Brain pericyte (primary cell): ENCODE results near the gene DLAT.
"Not testable (repeated sequence)": the region's sequence is repeated elsewhere in the genome, so short reads cannot be mapped to it uniquely, and the experiment has no call there.

ENCODE experiments used
- DNase-seq: peaks from one replicate; pipeline ENCODE4 v3.0.0-alpha.2; 2012; ENCODE audit warnings: low read depth, low spot score

The DLAT gene

DNA sequence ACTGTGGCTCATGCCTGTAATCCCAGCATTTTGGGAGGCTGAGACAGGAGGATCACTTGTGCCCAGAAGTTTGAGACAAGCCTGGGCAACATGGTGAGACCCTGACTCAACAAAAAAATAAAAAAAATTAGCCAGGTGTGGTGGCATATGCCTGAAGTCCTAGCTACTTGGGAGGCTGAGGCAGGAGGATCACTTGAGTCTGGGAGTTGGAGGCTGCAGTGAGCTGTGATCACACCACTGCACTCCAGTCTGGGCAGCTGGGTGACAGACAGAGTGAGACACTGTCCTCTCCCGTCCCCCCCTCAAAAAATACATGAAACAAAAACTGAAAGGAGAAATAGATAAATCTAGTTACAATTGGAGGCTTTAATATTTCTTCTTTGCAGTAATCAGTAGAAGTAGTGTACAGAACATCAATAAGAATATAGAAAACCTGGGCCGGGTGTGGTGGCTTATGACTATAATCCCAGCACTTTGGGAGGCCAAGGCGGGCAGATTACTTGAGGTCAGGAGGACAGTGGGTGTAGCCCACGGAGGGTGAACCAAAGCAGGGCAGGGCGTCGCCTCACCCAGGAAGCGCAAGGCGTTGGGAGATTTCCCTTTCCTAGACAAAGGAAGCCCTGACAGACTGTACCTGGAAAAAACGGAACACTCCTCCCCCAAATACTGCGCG, 19.6 kb upstream of the DLAT start:
- no peak for DNase-seq

DNA sequence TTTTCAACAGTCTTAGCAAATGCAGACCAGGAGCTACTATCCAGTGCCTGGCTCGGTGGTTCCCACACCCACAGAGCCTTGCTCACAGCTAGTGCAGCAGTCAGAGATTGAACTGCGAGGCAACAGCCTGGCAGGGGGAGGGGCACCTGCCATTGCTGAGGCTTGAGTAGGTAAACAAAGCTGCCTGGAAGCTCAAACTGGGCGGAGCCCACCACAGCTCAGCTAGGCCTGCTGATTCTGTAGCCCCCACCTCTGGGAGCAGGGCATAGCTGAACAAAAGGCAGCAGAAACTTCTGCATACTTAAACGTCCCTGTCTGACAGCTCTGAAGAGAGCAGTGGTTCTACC, 19.1 kb upstream of the DLAT start:
- DNase-seq: not testable (repeated sequence)

DNA sequence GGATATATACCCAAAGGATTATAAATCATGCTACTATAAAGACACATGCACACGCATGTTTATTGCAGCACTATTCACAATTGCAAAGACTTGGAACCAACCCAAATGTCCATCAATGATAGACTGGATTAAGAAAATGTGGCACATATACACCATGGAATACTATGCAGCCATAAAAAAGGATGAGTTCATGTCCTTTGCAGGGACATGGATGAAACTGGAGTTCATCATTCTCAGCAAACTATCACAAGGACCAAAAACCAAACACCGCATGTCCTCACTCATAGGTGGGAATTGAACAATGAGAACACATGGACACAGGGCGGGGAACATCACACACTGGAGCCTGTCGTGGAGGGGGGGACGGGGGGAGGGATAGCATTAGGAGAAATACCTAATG, 13.8 kb upstream of the DLAT start:
- DNase-seq: not testable (repeated sequence)

DNA sequence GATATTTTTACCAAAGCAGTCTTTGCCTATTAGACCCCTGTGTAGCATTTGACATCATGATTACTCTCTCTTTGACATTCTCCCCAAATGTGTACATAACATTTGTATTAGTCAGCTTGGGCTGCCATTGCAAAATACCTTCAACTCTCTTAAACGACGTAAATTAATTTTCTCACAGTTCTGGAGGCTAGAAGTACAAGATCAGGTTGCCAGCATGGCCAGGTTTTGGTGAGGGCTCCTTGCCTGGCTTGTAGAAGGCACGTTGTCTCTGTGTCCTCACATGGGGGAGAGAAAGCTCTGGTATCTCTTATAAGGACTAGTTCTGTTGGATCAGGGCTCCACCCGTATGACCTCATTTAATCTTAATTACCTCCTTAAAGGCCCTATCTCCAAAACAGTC, 12.3 kb upstream of the DLAT start:
- no peak for DNase-seq

DNA sequence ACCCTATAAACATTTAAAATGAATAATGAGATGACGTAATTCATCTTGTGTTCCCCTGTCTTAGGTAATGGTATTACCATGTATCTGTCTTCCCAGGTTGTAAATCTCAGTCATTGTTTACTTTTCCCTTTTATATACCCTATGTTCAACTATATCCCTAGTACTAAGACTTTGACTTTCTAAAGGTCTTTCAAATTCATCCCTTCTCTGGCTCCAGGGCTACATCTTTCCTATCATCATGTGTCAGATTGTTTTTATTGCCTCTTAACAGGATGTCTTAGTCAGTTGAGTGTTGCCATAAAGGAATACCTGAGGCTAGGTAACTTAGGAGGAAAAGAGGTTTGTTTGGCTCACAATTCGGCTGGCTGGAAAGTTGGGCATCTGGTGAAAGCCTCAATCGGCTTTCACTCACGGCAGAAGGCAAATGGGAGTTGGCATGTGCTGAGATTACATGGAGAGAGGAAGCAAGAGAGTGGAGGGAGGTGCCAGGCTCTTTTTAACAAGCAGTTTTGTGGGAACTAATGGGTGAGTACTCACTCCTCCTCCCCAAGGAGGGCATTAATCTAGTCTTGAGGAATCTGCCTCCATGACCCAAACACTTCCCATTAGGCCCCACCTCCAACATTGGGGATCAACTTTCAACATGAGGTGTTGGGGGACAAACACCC, 11.6 kb upstream of the DLAT start:
- DNase-seq: no peak

DNA sequence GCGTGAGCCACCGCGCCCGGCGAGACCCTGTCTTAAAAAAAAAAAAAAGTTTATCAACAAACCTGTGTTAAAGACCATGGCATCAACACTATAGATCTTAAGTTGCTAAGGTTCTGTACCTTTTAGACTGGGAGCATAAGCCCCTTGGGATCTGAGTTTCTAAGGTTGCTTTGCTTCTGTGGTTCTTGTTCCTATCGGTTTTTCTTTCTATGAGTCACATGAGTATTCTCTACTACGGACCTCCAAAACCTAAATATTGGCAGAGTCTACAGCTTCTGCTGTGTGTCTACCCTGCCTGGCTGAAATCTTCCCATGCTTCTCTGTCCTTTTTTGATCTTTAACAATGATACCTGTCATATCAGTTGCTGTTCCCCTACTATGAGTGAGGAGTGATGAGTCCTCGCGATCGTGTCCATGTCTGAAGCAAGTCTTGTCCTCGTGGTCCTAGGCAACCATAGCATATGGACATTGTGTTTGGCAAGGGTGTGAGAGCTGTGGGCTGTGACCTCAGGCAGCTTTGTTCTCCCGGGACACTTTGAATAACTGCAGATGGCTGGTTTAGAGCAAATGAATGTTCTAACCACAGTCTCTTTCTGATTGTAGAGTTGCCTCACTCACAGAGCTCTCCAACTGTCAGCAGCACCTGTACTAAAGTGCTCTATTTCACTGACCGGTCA, 9.0 kb upstream of the DLAT start:
- DNase-seq: no peak

DNA sequence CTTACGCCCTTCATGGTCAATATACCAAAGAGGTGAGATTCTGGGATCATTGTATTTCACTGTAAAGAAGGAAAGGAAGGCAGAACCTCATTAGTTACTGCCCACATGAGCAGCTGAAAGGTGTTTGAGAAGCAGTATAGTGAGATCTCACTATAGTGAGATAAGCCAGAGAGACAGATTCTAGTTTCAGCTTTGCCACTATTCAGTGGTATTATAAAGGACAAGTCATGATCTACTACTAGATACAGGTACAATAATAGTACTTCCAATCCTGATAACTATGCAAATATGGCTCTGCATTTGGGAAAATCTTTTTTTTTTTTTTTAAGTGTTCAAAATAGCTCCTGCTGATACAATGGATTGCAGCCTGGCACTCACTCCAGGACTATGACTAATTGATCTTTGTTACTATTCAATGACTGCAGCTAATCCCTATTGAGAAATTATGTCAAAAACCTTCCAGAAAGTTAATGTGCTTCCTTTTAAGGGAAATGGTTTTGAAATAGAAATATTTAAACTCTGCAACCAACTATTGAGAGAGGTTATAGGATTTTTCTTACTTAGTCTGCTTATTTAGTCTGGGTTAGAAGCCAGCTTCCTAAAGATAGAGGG, 8.3 kb upstream of the DLAT start:
- DNase-seq: no peak

DNA sequence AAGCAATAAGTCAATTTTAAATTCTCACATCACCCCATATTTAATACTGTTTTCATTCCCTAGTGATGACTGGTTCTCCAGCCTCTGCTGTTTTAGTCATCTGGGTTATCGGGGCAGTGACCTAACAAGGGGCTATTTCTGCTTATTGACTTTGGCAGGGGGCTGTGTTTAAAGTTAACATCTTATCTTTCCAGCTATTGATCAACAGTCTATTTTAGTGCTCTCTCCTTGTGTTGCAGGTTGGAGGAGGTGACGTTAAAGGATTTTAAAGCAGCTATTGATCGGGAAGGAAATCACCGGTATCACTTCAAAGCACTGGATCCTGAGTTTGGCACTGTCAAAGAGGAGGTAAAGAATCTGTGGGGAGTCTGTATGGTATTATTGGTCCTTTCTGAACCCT, 7.7 kb upstream of the DLAT start:
- DNase-seq: no peak

DNA sequence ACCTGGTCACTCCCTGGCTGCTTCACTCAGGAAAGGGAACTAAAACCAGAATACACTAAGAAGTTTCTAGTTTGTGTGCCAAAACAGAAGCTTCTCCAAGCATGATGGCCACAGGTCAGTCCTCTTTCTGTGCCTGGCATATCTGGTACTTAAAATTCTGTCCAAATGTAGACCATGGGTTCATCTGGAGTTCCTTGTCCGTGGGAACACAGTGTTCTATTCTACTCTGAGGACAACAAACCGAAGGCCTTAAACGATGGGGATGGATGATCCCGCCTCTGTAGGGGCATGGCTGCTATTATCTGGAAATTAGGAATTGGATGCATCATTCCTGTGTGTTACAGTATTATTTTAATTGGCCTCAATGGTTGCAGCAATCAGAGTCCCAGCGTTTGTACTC, 6.1 kb upstream of the DLAT start:
- no peak for DNase-seq

DNA sequence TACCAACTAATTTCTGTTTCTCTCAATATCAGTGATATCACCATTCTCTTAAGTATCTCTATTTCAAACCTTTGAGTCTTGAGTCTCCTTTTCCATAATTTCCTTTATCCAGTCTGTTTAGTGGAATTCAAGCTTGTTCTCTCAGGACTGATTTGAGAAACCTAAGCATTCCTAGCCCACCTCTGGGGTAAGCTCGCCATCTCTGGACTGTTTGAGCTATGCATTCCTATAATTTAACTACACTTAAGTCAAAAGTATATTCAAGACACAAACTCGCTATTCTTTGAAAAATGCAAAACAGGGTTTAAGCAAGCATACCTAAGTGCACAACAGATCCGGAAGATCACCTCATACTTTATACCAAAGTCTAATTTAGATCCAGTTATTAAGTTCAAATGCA, 2.1 kb upstream of the DLAT start:
- DNase-seq: no peak

DNA sequence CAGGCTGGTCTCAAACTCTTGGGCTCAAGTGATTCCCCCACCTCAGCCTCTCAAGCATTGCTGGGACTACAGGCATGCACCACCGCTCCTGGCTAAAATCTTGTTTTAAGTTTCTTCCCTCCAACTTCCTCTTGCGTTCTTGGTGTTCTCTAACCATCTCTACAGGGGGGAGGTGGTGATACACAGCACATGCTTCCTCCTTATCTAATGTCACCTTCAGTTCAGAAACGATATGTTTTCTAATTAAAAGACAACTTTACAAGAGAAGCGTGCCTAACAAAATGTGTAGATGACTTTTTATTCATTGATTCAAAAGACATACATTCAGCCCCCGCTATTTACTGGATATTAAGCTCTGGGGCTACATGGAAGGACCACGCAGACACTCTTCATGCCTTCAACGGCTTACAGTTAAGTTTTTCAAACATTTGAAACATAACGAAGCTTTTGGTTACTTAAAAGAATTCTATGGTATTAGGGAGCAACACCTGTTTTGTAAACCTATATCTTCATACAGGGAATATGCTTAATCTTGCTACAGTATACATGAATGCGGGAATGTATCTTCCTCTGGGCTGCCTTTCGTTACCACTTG, 933 bp upstream of the DLAT start:
- DNase-seq: no peak

DNA sequence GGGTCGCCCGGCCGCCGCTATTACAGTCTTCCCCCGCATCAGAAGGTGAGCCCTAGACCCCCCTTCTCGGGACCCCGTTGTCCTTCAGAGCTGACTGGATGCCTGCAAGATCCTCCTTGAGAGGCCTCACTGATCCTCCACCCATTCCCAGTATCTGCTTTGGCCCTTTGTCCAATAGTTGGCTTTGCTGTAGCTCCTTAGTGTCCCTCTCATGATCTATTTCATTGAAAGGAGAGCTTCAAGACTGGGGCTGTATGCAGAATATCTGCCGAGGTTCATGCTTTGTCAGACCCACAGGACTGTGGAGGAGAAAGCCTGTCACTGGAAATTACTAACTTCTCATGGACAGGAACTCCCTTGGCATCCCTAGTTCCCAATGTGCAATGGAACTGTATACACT, 499 bp downstream of the DLAT start:
- DNase-seq: no peak

DNA sequence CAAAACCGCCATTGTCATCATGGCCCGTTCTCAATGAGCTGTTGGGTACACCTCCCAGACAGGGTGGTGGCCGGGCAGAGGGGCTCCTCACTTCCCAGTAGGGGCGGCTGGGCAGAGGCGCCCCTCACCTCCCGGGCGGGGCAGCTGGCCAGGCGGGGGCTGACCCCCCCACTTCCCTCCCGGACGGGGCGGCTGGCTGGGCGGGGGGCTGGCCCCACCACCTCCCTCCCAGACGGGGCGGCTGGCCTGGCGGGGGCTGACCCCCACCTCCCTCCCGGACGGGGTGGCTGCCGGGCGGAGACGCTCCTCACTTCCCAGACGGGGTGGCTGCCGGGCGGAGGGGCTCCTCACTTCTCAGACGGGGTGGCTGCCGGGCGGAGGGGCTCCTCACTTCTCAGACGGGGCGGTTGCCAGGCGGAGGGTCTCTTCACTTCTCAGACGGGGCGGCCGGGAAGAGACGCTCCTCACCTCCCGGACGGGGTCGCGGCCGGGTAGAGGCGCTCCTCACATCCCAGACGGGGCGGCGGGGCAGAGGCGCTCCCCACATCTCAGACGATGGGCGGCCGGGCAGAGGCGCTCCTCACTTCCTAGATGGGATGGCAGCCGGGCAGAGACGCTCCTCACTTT, 1.7 kb downstream of the DLAT start:
- not testable (repeated sequence) for DNase-seq

DNA sequence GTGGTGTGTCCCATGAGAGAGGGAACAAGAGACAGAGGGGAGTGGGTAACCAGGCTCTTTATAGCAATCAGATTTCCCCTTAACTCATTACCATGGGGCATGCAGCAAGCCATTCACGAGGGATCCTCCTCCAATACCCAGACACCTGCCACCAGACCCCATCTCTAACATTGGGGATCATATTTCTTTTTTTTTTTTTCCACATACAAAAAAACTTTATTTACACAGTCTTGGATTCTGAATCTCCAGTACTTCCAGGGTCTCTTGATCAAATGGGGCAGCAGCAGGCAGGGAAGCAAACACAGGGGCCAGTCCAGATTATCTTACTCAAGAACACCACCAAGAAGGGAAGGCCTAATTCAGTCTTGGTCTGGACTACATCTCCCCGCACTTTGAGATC, 4.3 kb downstream of the DLAT start:
- no peak for DNase-seq

DNA sequence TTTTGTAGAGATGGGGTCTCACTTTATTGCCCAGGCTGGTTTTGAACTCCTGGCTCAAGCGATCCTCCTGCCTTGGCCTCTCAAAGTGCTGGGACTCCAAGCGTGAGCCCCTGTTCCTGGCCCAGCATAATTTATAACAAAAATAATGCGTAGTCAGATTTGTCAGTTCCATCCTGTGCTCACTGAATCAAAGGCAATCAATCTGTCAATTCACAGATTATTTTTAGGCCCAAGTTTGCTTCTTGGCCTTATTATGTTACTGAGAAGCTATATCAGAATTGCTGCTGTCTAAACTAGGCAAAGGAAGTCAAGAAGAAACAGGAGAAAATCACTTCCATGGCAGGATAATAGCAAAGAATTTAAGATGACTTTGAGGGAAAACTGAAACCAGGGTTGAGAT, 8.7 kb downstream of the DLAT start:
- no peak for DNase-seq

DNA sequence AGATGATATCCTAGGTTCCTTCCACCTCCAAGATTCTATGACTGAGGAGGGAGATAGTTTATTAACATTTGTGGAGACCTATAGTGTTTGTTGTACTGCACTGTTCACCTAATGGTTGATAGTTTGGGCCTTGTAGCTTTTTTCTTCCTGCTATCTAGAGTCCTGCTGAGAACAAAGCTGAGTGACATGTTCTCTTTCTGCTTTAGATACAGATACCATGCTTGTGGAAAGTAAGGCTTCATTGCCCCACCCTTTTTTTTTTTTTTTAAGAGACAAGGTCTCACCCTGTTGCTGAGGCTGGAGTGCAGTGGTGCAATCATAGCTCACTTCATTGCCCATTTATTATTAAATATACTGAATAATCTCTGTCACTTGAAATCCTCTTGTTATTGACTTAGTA, 12.3 kb downstream of the DLAT start:
- DNase-seq: no peak

DNA sequence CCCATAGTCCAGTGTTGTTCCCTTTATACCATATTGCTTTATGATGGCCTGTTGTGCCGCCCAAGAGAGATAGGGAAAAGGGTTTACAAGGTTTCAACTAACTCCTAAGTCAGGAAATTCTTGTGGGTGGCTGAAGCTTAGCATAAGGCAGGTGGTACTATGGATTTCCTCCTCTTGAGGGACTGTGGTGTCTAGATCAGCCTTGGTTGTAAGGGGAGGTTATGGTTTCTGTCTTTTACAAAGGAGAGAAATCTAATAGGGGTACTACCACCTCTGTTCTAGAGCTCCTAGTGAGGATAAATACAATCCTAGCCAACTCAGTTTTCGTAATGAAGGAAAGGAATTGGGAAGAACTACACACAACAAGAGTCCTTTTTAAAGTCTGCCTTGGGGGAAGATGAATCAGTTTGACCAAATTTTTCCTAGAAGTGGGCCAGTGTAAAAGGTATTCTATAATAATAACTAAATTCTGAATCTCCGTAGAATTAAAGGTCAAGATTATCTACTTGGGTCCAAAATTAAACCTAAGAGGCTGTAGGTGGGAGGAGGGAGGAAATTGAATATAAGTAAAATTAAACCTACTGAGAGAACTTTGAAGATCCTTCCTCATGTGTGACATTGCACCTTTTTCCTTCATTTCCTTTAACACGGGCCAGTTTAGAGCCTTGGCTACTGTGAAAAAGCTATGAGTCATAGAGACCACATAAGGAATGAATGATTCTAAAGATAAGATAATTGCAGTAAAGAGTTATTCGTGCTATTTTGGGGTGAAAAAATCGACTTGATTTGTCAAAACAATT, 17.2 kb downstream of the DLAT start:
- DNase-seq: no peak

DNA sequence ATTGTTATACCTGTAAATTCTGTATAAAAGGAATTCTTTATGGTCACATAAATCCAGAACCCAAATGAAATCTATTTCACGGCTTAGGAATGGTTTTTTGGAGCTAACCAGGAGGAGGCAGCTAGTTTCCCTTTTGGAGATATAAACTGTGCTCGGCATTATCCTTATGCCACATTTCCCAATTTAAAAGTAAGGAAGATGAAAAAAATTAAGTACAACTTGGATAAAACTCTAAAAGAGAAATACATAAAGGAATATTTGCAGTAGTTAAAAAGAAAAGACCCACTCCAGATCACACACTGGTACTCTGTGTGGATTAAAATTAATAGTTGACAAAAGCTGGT, 17.7 kb downstream of the DLAT start:
- DNase-seq: no peak

DNA sequence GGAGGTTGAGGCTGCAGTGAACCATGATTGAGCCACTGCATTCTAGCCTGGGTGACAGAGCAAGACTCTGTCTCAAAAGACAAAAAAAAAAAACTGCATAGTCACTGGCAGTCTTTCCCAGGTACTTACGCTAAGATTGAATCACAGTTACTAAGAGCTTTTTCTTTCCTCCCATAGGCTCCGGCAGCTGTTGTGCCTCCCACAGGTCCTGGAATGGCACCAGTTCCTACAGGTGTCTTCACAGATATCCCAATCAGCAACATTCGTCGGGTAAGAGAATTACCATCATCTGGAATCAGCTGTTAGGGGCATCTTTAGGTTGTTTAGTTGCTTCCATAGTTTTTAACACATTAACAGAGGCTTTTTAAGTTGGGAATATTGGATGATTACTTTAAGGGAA, 19.8 kb downstream of the DLAT start:
- no peak for DNase-seq

DNA sequence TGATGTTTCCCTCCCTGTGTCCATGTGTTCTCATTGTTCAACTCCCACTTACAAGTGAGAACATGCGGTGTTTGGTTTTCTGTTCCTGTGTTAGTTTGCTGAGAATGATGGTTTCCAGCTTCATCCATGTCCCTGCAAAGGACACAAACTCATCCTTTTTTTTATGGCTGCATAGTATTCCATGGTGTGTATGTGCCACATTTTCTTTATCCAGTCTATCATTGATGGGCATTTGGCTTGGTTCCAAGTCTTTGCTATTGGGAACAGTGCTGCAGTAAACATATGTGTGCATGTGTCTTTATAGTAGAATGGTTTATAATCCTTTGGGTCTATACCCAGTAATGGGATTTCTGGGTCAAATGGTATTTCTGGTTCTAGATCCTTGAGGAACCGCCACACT, 21.4 kb downstream of the DLAT start:
- DNase-seq: not testable (repeated sequence)

DNA sequence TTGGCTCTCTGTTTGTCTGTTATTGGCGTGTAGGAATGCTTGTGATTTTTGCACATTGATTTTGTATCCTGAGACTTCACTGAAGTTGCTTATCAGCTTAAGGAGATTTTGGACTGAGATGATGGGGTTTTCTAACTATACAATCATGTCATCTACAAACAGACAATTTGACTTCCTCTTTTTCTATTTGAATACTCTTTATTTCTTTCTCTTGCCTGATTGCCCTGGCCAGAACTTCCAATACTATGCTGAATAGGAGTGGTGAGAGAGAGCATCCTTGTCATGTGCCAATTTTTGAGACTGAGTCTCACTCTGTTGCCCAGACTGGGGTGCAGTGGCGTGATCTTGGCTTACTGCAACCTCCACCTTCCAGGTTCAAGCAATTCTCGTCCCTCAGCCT, 23.0 kb downstream of the DLAT start:
- not testable (repeated sequence) for DNase-seq
